Right lobe of liver (tissue), 6 donors: ENCODE results near the gene TMEM229A. TPM values are rescaled to one million over a fixed set of nuclear protein-coding genes. Genes with fewer than 3 reads are reported as not detected.
"Not testable (repeated sequence)": the region's sequence is repeated elsewhere in the genome, so short reads cannot be mapped to it uniquely, and the experiment has no call there.

Experiments
- ATAC-seq, 4 donors: fragments of 200-7000 bp; cut with Tn5 transposase; one replicate each; pipeline ENCODE4 v1.9.1; 2020; ENCODE audit warnings: mild to moderate bottlenecking in 4 of 4, moderate library complexity in 4 of 4
- DNase-seq, 3 donors: peaks; one replicate each; pipeline ENCODE4 v3.0.0-alpha.2; 2020
- H3K27ac ChIP-seq, 3 donors: fragments of 200-600 bp; one replicate each; pipeline ENCODE4 v1.8.0; 2022
- H3K27me3 ChIP-seq, 2 donors: fragments of 200-600 bp; one replicate each; pipeline ENCODE4 v1.8.0; 2022
- H3K36me3 ChIP-seq, 4 donors: fragments of 200-600 bp; sonication (generic) in 1 of 4; one replicate each; pipeline versions ENCODE4 v1.5.1 to v1.8.0; 2017 to 2022; ENCODE audit warnings: control low read depth in 1 of 4
- H3K4me1 ChIP-seq, 4 donors: fragments of 200-600 bp; sonication (generic) in 1 of 4; one replicate each; pipeline versions ENCODE4 v1.5.1 to v1.8.0; 2017 to 2022; ENCODE audit warnings: control low read depth in 1 of 4
- H3K4me3 ChIP-seq, 3 donors: fragments of 200-600 bp; one replicate each; pipeline ENCODE4 v1.8.0; 2022
- H3K9me3 ChIP-seq, 4 donors: fragments of 200-600 bp; sonication (generic) in 1 of 4; one replicate each; pipeline versions ENCODE4 v1.5.1 to v1.8.0; 2017 to 2022; ENCODE audit warnings: control low read depth in 1 of 4
- CTCF ChIP-seq, 4 donors: fragments of 200-600 bp in 3 of 4; fragments of 450-650 bp in 1 of 4; IDR thresholded peaks; one replicate each; pipeline versions ENCODE4 v1.5.1 to v1.8.0; 2016 to 2022; ENCODE audit warnings: antibody characterized with exemption in 4 of 4, mild to moderate bottlenecking in 2 of 4
- POLR2A ChIP-seq: fragments of 450-650 bp; IDR thresholded peaks from one replicate; pipeline ENCODE4 v1.6.1; 2017; ENCODE audit warnings: antibody characterized with exemption, mild to moderate bottlenecking
- WGBS: methylation state at CpG from one replicate; pipeline ENCODE4 v1.1.6; 2018; ENCODE audit warnings: low coverage, low lambda C conversion rate; ENCODE audit not compliant: insufficient coverage; ENCODE audit errors: missing lambda C conversion rate; 5-methylcytosine and 5-hydroxymethylcytosine counted together
- intact Hi-C, 2 donors: fragments of 100-400 bp; cut with DNase I; formaldehyde crosslinking; loops; one replicate each; pipeline versions ENCODE4 v1.11.2 to v1.14.1; 2022
- total RNA-seq, 6 experiments: library from RNA; depleted of rRNA in 2 of 6; stranded (reverse); fragments of >200 nt in 2 of 6; fragmentation: NEBNext Ultra II Directional in 3 of 6; extraction: Animal tissue kit (Norgen Biotek cat#: 25700) in 3 of 6; gene quantifications; one replicate each; pipeline versions ENCODE4 v1.1.0 to v1.2.4, GENCODE V29; 2016 to 2023
- donor health status: DM: no; HTN: yes; CAD: no.
- donor health status: DM: no; HTN: no; CAD: no.
- donor health status: DM: no; HTN: no; CAD: no.
- donor health status: DM: no; HTN: yes; CAD: no.
- donor health status: DM: no; HTN: yes; CAD: no.

Gene TMEM229A
- total RNA-seq, 6 experiments from 2014 or later = not detected

GRCh38 chr7:124030964-124031363 lies 1.9 kb downstream of the TMEM229A start:
- intact Hi-C loops = no loop called here
- Histone ChIP-seq H3K27ac (no peak overlapping the region), H3K9me3 (no peaks in the 10 kb centered on the region), H3K4me3 (no peak overlapping the region), H3K27me3 (peaks cover 0 to 18% of the 10 kb centered on the region in 2 donors), H3K36me3 (no peaks in the 10 kb centered on the region), H3K4me1 (peaks cover 0 to 14% (median 5%) of the 10 kb centered on the region in 4 donors)
- DNase-seq = no peak
- no peak for ATAC-seq
- WGBS = 49% methylated on average over 4 of the region's 4 CpGs
- TF ChIP-seq CTCF (IDR thresholded peaks at IDR 0.05) = no peak
- TF ChIP-seq POLR2A = no peak

GRCh38 chr7:124029396-124030188 lies 3.3 kb downstream of the TMEM229A start:
- no peak for TF ChIP-seq CTCF (IDR thresholded peaks at IDR 0.05)
- no peak for TF ChIP-seq POLR2A
- Histone ChIP-seq H3K4me3 (no peak overlapping the region), H3K4me1 (peaks cover 0 to 14% (median 5%) of the 10 kb centered on the region in 4 donors), H3K9me3 (no peaks in the 10 kb centered on the region), H3K27me3 (peaks cover 0 to 18% of the 10 kb centered on the region in 2 donors), H3K27ac (no peak overlapping the region), H3K36me3 (no peaks in the 10 kb centered on the region)
- intact Hi-C loops = no loop called here
- no peak for ATAC-seq
- WGBS = 69% methylated on average over 4 of the region's 4 CpGs
- no peak for DNase-seq

GRCh38 chr7:124027236-124027635 lies 5.6 kb downstream of the TMEM229A start:
- Histone ChIP-seq H3K4me1 (peaks cover 0 to 6% (median 3%) of the 10 kb centered on the region in 4 donors), H3K36me3 (no peaks in the 10 kb centered on the region), H3K27ac (no peak overlapping the region), H3K9me3 (no peaks in the 10 kb centered on the region), H3K27me3 (peaks cover 0 to 13% of the 10 kb centered on the region in 2 donors), H3K4me3 (no peak overlapping the region)
- intact Hi-C loops = no loop called here
- ATAC-seq (no peak), DNase-seq (no peak)
- TF ChIP-seq POLR2A (no peak), CTCF (IDR thresholded peaks at IDR 0.05) (no peak)
- WGBS = 100% methylated on average over 1 of the region's 1 CpG

GRCh38 chr7:124024329-124024728 lies 8.5 kb downstream of the TMEM229A start:
- 81% methylated on average over 3 of the region's 3 CpGs for WGBS
- H3K36me3 ChIP-seq, H3K27me3 ChIP-seq, ATAC-seq, H3K4me1 ChIP-seq, H3K9me3 ChIP-seq, DNase-seq, H3K4me3 ChIP-seq, intact Hi-C loops, H3K27ac ChIP-seq: not testable (repeated sequence)

GRCh38 chr7:124022551-124022950 lies 10.3 kb downstream of the TMEM229A start:
- no peak overlapping the region for H3K27ac ChIP-seq
- DNase-seq = no peak
- no peaks in the 10 kb centered on the region for H3K36me3 ChIP-seq
- no peaks in the 10 kb centered on the region for H3K9me3 ChIP-seq
- no peaks in the 10 kb centered on the region for H3K27me3 ChIP-seq
- intact Hi-C loops = no loop called here
- no peak for ATAC-seq
- TF ChIP-seq POLR2A (no peak), CTCF (IDR thresholded peaks at IDR 0.05) (no peak)
- no peaks in the 10 kb centered on the region for H3K4me1 ChIP-seq
- H3K4me3 ChIP-seq = no peak overlapping the region
- WGBS = 0% methylated on average over 1 of the region's 1 CpG
